Measurements from ENCODE around the gene CTXND2. TPM values are rescaled to one million over a fixed set of nuclear protein-coding genes. Genes with fewer than 3 reads are reported as not detected.
A peak's percentile ranks its signal among the peaks of the same experiment; 100 is the strongest.

CTXND2 gene
- total and polyA plus RNA-seq, 2 of the 13 experiments (the other 11 are each of a cell fraction or from before 2014, with no cell fraction given), result not detected

- TF ChIP-seq CTCF (CRISPR knock-in tag; IDR thresholded peaks at IDR 0.05) (peak; percentile 80), ONECUT2 (CRISPR knock-in tag; IDR thresholded peaks at IDR 0.05) (0 out of 2 replicates have a peak, but pooled peaks have one; percentile 31), FOSL2 (CRISPR knock-in tag; IDR thresholded peaks at IDR 0.05) (peak; percentile 43), SAP130 (CRISPR knock-in tag; IDR thresholded peaks at IDR 0.05; ENCODE audit: low read depth) (peak; percentile 45), MXD4 (CRISPR knock-in tag; IDR thresholded peaks at IDR 0.05) (peak; percentile 40; the same call in 1 of the 2 replicates), ZNF263 (CRISPR knock-in tag; IDR thresholded peaks at IDR 0.05) (peak; percentile 91), ZBTB8A (CRISPR knock-in tag; IDR thresholded peaks at IDR 0.05; ENCODE audit: borderline replicate concordance, low read depth) (no peak), CC2D1A (CRISPR knock-in tag; IDR thresholded peaks at IDR 0.05) (no peak), XRCC5 (optimal IDR thresholded peaks at IDR 0.05; ENCODE audit: low read length) (peak; percentile 33), ZHX2 (IDR thresholded peaks at IDR 0.05; ENCODE audit: low read depth) (no peak), ZHX2 (CRISPR knock-in tag; IDR thresholded peaks at IDR 0.05; ENCODE audit: borderline replicate concordance) (no peak), HMGXB3 (CRISPR knock-in tag; IDR thresholded peaks at IDR 0.05; ENCODE audit: borderline replicate concordance) (no peak), MIXL1 (CRISPR knock-in tag; IDR thresholded peaks at IDR 0.05) (0 out of 2 replicates have a peak, but pooled peaks have one; percentile 37), ZNF652 (CRISPR knock-in tag; IDR thresholded peaks at IDR 0.05; ENCODE audit: borderline replicate concordance, low read depth) (0 out of 2 replicates have a peak, but pooled peaks have one; percentile 18), STAG1 (CRISPR knock-in tag; IDR thresholded peaks at IDR 0.05) (peak; percentile 72), GATAD2A (CRISPR knock-in tag; IDR thresholded peaks at IDR 0.05) (0 out of 2 replicates have a peak, but pooled peaks have one; percentile 21), ZSCAN22 (CRISPR knock-in tag; IDR thresholded peaks at IDR 0.05) (no peak), SMC3 (IDR thresholded peaks at IDR 0.05; ENCODE audit: low read length) (peak; percentile 81), ZNF430 (CRISPR knock-in tag; IDR thresholded peaks at IDR 0.05) (no peak), CREB1 (IDR thresholded peaks at IDR 0.05) (no peak), CREB1 (CRISPR knock-in tag; IDR thresholded peaks at IDR 0.05) (0 out of 2 replicates have a peak, but pooled peaks have one; percentile 25), RAD21 (CRISPR knock-in tag; IDR thresholded peaks at IDR 0.05) (peak; percentile 52; the same call in 1 of the 2 replicates)
Observed at GRCh38 chr1:150922519-150922975, 35.6 kb downstream of the CTXND2 start (continued).
